GM21423 (cell line): ENCODE measurements around the gene HEPACAM2.

Source experiments
- ATAC-seq: cut with Tn5 transposase; IDR thresholded peaks from one replicate; pipeline ENCODE4 v1.9.1; 2021; ENCODE audit warnings: mild to moderate bottlenecking, moderate library complexity; ENCODE audit not compliant: unreplicated experiment

HEPACAM2 gene

DNA sequence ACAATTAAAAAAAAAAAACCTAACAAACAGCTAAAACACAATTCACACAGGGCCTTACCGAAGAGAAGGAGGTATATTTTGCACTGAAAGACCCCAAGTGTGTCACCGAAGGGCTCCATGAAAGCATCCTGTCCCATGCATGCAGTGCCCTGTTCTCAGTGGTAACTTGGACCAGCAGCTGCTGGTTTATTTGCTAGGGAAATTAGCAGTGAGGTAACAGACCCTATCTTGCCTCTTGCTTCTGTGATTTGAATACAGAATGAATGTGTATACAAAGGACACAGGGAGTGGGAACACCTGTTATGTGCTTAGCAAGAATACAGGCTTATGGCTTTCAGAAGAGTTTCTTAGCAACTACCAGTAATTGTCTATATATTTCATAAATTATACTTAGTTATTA, at the start of gene HEPACAM2:
TSS of gene HEPACAM2 (minus strand) at position 160 of the 400 bp plus-strand sequence.
- ATAC-seq: no peak

DNA sequence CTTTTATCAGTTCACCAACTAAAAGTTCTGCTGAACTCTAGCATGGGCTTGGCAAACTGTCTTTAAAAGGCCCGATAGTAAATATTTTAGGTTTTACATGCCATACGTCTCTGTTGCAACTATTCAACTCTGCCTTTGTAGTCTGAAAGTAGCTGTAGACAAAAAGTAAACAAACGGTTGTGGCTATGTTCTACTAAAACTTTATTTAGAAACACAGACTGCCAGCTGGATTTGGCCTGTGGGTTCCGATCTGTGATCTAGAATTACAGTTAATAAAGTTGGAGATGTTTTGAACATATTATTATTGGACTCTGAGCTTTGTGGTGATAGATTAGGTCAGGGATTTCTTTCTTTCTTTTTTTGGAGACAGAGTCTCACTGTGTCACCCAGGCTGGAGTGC, 39.0 kb upstream of the HEPACAM2 start:
- no peak for ATAC-seq

DNA sequence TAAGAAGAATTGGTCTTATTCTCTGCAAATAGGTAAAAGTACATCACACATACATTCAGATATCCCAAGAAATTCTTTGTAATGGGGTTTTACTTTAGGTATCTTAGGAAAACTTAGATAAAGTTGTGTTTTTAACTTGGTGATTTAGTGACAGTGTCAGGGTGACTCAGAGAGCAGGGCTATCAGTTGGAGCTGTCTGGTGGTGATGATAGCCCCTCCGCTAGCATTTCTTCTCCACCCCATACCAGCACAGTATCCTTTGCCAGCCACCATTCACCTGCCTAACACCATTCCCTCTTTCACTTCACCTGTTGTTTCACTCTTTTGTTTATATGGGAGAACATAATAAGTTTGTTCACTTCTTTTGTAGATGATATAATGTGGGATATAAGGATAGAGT, 36.3 kb upstream of the HEPACAM2 start:
- ATAC-seq: no peak

DNA sequence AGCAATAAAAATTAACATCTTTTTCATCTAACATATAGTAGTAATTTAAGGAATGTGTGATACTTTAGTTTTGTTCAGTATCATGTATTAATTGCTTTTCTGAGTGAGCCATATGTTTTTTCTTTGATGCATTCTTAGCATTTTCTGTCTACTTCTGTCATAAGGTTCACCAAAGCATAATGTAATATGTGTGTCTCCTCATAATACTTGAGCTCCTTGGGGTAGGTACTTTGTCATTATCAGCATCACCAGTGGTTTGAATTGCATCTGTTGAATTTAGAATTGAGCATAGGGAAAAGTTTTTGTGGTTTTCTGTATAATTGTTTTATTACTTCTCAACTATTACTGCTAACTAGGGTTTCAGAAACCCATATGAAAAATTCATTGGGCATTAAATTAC, 32.4 kb upstream of the HEPACAM2 start:
- ATAC-seq: no peak

DNA sequence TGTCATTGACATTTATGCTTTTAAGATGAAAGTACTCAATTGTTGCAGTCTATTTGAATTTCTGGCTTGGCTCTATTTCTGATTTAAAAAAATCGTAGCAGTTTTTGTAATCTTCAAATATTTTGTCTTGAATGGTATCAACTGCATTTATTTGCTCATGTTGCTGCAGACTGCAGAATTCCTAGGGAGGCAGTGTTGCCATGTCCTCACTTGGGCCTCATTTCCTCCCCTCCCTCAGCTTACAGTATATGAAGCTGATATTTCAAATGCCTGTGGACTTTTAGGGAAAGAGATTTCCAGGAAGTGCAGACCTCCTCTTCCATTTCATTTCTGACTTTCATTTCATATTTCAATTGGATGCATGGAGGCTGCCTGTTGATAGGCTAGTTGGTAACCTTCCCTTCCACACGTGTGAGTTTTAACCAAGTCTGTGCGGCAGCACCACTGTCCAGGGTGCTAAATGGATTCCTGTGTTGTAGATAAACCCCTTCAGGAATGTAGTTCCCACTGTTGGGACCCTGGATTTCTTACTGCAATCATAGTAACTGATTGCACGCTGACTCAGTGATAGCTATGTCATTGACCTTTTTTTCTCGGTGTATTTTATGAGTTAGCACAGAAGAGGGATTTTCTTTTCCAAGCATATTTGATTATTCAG, 23.4 kb upstream of the HEPACAM2 start:
- ATAC-seq: no peak

DNA sequence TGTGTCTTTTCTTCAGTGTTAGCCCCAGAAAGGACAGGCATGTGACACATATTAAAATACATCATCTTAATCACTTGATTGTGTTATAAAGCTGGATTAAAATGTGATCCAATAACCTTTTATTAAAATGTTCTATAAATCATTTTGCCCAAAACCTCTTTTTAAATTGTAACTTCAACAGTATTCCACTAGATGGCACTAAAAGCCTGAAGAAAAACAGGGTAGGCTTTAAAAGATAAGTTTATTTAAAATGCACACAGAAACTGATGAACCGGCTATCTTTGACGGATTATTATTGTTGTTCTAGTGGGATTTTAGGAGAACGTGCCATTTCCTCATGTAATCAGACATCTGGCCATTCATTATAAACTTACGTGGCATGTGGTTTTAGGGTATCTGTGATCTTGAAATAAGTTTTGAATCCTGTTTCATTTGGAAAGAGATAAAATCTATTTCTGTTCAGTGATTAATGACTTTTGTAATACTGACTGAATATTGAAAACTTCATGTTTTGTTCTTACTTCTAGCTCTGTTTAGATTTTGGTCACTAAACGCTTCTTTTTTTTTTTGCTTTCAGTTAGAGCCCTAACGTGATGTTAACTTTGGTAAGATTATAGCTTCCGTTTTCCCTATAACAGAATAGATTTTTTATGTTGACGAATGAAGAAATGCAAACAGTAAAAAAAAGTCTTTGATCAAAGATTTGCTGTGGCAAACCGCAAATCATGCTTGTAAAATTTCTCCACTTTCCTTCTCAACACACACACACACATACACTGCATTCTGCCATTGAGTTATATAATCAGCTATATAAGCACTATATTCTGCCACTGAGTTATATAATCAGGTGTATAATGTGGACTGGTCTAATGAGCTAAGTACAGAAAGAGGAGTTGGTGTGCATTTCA, 19.5 kb upstream of the HEPACAM2 start:
- no peak for ATAC-seq

DNA sequence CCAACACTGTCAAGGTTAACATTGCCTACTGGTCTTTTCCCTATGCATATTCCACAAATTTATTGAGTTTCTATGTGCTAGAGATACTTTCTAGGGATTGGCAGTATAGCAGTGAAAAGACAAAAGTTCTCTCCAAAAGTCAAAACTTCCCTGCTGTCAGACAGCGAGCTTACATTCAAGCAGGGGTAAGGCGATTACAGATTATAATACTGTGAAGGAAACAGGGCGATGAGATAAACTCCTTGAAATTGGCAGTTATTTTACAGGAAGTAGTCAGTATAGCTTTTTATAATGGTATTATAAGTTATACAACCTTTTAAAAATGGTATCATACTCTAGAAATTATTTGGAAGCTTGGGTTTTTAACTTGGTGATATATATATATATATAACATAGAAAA, 15.8 kb upstream of the HEPACAM2 start:
- no peak for ATAC-seq

DNA sequence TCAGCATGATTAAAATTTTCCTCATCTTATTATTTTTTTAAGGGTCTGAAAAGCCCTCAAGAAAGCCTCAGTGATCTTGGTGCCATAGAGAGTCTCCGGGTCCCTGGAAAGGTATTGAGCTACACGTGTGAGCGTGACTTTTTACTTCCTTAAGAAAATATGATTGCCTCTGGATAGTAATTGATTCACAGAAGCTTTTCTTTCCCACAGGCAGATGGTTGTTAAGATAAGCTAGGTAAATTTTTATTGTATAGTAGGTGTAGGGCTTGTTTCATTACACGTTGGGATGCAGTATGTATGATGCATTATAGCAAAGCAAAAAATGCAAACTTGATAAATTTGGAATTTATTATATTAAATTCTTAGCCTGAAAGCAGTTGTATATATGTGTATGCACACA, 13.6 kb upstream of the HEPACAM2 start:
- no peak for ATAC-seq

DNA sequence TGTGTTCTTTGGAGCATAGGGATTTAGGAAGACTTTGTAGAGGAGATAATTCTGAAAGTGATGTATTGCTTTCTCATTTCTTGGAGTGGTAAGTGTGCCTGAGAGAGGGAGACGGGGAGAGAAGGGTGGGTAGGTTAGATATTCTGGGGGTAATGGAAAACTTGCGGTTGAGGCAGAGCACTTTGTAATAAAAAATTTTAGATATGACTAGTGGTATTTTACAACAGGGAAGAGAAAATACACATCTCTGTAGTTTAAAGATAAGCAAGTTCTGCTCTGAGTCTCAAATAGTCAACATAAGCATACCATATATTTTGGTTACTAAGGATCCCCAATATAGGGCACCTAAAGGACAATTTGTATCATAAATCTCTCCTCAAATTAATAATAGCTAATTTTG, 12.5 kb upstream of the HEPACAM2 start:
- ATAC-seq: no peak

DNA sequence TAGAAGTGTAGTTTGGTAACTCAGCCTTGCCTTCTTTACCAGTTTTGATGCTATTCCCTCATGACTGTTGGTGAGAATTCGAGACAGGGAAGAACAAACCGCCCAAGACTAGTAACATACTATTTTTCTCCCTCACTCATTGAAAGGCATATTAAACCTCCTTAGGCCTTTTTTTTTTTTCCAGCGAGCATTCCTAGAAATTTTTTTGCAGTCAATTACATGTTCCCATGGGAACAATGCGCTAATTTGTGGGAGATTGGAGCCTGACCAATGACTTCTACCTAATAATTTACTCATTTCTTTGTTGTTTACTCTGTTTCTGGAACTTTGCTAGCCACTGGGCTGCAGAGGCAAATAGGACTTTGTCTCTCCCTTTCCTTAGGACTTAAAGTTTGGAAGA, 11.9 kb upstream of the HEPACAM2 start:
- no peak for ATAC-seq

DNA sequence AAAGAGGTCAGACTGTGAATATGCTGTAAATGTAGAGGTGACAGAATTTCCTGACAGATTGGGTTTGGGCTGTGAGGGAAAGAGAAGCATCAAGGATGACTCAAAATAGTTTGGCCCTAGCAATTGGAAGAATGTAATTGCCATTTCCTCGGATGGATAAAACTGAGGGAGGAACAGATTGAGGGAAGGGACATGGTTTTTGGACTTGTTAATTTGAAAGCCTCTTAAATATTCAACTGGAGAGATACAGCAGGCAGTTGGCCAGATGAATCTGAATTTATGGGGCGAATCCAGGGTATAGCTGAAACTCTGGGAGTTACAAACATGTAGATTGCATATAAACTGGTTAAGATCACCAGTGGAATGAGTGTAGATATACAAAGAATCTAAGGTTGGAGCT, 9.3 kb upstream of the HEPACAM2 start:
- ATAC-seq: no peak

DNA sequence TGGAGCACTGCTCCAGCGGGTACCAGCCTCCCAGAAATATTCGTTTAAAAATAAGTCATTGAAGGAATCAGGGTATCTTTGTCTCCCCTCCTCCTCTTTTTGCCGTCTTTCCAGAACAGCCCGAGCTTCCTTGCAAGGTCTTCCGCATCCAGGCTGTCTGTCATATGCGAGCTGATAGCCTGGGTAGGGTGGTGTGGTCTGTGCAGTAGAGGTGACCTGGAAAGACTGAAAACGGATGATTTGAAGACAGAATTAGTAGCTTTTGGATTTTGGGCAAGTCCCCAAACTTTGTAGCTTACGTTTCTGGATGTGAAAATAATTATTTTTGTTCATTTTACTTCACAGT, 6.4 kb upstream of the HEPACAM2 start:
- ATAC-seq: peak; percentile 7

DNA sequence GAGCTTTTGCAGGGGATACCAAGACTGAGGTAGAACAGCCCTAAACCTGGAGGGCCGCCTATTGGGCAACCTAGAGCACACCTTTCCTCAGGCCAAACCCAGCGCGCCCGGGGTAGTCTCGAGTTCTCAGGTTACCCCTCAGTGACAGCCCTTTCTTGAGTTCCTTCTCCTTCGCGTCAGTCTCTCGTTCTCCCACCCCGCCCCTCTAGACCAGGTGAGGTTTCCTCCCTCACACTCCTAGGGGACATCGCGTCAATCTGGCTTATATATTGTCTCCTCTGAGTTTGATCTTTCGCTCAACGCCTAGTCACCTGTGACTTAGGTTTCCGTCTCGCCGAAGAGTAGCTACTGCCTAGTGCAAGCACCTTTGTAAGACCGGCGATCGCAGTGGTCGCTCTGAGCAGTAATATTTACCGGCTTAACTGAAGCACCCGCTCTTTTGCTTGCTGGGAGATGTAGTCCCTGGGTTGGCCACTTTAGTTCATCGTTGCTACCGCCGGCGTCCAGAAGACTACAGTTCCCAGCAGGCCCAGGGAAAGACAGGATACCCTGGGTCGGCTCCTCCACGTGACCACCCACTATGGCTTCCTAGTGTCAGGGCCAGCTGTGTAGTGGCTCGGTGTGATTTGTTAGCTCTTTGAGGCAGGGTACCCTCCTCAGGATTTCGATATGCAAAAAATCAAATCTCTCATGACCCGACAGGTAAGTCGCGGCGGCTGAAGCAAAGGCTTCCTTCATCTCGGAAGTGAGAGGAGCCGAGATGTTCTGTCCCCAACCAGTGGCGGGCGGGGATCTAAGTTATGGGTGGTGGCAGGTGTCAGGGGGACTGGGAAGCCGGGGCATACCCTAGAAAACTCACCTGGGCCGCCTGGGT, 5.8 kb upstream of the HEPACAM2 start, which contains the start of gene VPS50:
TSS of gene VPS50 (plus strand) at position 568 of the 874 bp plus-strand sequence. CDS start at position 670, 102 bp downstream.
- peak; percentile 99 for ATAC-seq

DNA sequence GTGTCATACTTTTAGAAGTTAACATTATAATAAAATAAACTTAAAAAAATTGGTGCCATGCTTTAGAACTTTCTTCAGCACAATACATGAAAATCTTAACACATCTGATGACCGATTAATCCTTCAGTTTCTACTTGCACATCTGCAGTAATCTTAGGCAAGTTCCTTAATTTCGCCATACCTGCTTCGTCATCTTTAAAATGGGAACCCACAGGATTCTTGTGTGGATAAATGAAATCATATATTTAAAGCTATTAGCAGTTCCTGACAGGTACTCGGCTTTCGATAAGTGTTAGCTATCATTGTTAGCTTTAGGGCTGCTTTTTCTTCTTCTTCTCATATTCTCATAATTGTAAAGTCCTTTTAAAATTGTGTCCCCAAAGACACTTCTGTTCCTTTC, 5.0 kb upstream of the HEPACAM2 start:
- ATAC-seq: no peak

DNA sequence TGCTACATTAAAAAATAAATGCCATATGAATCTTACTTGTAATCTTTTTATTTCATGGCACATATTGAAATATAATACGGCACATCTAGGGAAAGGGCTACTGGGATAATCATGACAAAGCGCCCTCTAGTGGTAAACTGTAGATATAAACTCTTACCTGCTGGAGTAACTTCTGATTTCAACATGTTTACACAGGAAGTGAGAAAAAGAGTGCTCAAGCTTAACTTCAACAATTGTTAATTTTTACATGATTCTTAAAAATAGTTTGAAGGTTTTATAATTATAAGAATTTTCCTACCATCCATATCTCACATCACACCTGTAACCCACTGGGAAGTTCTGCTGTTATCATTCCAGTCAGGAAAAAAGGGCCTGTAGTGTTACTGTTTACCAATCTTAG, 2.0 kb upstream of the HEPACAM2 start:
- ATAC-seq: no peak

DNA sequence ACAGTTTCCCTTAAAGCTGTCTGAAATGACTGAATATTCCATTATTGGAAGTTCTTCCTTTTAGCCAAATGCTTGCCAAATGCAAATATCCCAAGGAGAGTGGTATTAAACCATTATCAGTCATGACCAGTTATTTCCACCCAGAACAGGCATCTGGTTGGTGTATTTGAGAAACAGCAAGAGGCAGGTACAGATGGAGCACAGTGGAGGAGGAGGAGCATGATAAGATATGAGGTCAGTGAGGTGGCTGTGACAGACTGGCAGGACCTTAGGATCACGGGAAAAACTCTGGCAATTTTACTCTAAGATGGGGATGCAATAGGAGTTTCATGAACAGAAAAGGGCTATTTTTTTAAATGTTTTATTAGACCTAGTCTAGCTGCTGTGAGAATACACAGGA, 6.4 kb downstream of the HEPACAM2 start:
- ATAC-seq: no peak

DNA sequence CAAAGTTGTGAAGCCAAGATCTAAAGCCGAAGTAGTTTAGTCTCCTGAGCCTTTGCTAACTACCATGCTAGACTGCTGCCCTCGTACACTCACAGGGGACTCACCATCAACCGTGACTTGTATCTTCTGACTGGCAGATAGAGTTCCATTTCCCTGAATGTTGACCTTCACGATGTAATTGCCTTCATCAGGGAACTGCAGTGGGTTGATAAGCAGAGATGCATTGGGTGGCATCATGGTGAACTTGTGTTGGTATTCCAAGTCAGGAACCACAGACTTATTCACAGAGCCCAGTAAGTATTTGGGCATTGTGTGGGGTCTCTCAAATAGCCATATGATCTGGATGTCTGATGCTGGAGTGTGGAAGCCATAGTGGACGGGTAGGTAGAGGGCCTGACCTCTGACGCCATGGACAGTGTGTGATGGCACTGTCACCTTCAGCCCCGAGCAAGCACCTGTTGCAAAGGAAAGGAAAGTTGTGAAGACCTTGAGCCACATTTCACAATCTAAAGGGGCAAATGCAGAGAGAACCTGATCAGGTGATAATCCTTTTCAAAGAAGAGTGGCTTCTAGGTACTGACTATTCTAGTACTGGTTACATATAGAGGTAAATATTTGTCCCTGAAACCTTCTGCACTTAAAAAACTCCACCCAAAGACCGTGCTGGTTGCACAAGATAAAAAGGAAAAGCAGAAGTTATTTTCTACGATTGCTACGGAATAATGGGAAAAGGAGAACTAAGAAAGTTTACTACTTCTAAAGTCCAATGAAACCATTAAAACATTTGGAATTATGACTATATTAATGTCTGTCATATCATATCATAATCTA, 7.1 kb downstream of the HEPACAM2 start:
- no peak for ATAC-seq

DNA sequence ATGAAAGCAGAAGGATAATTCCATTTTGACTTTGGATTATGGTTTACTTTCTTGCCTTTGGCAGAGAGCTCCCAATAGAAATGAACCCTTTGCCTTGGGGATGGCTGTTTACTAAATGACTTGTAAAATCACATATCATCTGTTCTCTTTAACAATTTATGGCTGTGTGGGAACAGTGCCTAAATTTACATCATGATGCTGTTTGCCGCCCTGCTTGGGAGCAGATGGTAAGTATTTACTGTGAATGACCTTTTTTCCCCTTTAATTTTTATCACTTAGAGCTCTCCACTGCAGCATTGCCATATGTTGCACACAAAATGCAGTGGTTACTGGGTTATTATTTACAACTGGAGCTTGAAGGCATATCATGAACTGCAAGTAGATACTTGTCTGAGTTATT, 13.4 kb downstream of the HEPACAM2 start:
- no peak for ATAC-seq

DNA sequence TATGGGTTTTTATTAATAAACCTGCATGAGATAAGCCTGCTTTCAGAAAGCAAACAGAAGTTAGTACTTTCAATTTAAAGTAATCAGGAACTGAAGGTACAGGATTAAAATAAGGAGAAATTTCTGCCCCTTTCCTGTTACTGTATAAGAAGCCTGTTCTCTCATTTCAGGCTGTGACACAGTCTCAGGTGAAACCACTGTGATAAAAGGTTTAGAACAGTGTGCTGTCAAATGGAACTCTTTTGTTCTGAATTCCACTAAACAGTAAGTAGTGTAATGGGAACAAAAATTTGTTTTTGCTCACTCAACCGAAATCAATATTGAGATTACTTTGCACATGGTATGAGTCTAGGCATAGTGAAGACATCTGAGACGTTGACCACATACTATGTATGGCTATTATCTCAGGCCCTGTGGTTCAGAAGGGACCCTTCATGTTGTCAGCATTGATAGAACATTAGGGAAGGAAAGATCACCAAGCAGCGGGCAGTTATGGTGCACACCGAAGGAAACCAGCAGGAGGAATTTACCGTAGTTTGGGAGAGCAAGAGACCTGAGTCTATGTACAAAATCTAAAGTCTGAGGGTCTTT, 14.9 kb downstream of the HEPACAM2 start:
- no peak for ATAC-seq

DNA sequence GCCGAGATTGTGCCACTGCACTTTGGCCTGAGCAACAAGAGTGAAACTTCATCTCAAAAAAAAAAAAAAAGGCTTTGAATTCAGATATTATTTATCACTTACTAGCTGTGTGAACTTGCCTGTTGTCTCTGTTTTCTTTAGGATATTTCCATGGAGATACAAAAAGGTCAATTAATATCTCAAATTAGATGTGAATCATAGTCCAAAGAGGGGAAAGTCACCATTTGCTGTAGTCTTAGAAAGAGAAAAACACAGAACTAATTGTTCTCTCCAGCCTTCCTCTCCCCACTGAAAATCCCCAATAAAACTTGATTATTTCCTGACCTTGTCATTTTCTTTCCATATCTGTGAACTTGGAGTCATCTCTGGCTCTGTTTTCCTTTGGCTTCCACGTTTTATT, 21.2 kb downstream of the HEPACAM2 start:
- no peak for ATAC-seq
